NCI-H2029 treated with DMSO at 0.1 percent for 48 hours (cell line): ENCODE results near the gene ZDHHC14.

Source experiments
- DNase-seq: peaks from one replicate; lab custom pipeline; 2025; lab: John Stamatoyannopoulos, UW

ZDHHC14 gene

DNA sequence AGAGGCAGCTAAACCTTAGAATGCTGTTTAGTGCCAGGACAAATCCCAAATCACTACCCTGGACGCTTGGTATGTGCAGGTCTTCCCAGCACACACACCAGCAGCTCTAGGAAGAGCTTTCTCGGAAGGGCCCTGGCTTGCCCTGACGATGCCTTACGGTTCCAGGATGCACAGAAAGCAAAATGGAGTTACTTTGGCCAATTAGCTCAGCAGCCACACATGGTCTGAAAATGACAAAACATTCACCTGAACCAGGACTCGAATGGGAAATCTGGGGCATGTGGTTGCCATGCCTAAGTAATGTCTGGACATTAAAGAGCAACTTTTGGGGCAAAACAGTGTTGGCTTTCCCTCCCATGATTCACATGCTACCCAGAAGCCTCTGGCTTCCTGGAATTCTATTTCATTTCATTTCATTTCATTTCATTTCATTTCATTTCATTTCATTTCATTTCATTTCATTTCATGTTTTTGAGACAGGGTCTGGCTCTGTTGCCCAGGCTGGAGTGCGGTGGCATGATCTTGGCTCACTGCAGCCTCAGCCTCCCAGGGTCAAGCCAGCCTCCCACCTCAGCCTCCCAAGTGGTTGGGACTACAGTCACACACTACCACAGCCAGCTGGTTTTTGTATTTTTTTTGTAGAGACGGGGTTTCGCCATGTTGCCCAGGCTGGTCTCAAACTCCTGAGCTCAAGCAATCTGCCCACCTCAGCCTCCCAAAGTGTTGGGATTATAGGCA, 153.3 kb downstream of the ZDHHC14 start:
- DNase-seq, result no peak

DNA sequence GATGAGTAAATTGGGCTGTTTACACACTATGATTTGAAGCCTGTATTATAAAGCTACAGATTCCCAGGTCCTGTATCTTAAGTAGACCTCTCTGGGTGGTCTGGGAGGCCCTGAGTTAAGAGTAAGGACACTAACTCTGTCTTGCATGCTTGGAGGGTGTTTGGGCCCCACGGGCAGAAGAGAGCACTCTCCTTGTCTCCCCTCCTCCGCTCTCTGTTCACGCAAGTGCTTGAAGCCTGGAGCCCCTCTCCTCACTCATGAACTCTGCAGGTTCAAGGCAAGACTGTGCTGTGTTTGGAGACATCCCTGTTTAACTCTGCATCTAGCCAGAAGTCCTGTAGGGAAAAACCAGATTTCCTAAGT, 154.0 kb downstream of the ZDHHC14 start:
- no peak for DNase-seq

DNA sequence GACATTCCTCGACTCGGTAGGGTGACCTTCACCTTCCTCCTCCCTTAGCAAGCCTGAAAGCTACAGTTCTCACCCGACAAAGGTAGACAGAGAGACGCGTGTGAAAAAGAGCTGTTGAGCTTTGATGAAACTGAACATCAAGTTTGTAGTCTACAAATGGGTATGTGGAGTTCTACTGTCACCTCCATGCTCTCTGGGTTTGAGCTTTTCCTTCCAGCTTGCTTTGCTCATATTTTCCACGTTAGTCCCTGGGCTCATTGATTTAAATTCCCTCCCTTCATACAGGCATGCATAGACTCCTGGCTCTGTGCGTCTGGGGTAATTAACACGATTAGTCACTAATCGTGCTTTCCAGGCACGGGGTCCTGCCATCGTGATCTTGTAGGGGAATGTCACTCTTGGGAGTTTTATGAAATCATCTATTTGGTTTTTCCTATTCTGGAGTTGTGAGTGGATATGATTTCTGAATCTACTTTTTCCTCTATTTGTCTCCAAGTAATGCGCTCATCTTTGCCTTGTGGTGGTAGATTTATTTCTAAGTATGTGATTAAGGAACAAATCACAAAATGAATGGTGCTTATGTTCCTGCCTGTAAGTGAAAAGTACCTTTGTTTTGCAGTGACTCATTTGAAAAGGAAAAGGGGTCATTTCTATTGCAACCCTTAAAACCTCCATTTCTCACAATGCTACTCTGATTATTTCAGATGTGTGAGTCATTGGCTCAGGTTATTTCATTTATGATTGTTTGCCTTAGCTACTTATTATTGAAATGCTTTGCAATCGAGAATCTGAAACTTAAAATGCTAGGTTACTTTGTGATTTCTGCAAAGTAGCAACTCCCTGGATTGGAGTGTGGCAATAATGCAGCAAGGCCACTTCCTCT, 154.6 kb downstream of the ZDHHC14 start:
- no peak for DNase-seq

DNA sequence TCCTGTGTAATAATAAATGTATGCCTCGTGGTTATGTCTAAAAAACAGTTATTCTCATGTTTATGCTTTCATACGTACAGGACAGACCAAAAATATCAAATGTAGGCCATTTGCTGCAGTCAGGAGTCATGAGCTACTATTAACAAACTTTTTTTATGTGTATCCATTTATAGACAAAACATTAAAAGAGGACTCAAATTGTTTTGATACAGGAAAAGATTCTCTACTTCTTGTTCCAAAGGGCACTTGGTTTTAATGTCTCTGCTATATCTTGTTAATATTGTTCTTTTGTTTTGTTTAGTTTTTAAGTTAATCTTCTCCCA, 155.2 kb downstream of the ZDHHC14 start:
- no peak for DNase-seq

DNA sequence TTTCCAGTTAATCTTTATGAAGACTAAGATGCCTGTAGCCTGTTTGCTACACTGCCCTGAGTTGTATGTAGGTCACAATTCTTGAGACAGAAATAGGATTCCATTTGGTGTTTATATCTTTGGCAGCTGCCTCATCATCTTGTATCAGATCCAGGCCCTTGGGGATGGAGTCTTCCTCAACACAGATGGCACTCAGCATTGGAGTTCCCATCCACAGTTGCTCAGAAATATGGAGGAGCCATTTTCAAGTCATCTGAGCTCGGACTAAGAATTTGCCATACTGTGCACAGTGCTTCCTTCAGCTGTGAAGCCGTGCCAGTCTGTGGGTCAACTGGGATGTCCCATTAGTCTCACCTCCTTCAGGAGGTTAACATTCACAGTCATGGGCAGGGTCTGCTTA, 156.6 kb downstream of the ZDHHC14 start:
- no peak for DNase-seq

DNA sequence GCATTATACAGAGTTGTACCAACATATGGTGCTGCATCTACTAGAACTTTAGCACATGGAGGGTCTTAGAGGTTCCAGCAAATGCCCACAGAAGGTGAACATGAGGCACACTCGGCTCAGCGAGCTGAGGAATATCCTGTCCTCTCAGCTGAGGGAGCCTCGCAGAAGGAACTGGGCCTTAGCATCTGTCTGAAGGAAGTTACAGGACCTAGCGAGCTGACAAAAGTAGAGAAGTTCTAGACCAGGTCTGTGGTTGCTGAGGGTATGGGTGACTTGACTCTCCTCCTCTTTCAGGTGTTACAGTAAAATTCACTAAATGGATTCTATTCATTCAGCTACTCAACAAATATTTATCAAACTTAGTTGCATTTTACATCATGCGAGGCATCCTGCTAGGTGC, 157.2 kb downstream of the ZDHHC14 start:
- DNase-seq, result no peak

DNA sequence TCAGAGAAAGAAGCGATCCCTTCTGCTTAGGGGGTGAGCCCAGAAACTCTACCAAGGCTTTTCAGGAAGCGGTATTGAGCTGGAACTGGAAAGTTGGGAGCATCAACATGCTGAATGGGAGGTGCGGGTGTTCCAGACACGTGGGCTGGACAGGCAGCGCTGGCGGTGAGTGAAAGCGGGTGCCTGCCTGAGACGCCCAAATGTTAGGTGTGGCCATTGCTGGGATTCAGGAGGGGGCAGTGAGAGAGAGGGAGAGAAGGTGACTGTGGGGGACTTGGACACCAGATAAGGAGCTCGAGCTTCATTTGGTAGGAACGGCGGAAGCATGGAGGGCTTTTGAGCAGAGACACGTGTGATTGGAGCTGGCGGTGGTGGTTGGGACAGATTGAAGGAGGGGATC, 157.7 kb downstream of the ZDHHC14 start:
- DNase-seq, result no peak

DNA sequence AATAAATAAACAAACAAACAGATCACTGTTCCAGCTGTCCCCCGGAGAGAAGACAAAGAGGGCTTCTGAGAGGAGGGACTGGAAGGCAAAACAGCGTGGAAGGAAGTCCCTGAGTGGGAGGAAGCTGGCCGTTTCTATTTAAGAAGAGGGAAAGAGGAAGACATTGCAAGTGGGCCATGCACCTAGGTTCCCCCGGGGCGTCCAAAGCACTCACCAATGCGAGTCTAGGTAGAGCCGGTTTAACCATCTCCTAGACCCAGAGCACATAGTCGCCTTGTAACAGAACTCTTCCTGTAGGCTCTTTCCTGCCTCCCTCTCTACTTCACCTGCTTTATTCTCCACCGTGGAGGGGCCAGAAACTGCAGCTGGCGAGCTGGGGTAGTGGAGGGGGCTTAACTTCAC, 158.4 kb downstream of the ZDHHC14 start:
- no peak for DNase-seq

DNA sequence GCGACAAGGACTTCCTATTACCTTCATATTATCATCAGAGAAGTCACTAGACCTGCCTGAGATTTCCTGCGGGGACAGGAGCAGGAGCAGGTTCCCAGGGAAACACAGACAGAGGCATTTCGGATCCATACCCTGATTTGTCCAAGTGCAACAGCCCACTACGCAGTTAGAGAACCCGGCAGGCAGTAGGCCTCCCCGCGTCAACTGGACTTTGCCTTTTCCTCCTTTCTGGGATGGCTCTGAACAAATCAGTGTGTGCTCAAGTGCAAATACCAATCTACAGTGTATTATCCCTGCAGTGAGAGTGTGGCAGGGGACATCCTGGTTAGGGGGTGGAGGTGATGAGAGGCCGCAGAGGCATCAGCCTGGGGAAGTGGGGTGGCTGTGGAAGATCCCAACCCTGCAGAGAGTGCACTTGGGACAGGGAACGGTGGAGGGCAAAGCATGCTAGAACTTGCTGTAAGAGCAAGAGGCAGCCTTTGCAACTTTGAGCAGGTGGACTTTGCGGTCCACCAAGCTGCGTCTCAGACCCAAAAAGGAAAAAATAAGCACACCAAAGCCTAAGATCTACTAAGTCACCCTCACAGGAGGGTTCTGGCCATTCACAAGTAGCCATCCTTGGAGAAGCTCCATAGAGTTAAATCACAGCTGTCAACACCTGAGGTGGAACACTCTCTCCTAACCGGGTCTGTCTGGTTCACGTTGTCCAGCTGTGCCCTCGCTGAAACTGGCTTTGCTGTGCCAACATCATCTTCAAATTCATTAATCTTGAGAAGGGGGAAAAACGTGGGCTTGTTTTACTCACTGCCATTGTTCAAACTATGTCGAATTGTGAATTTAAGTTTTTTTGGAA, 159.1 kb downstream of the ZDHHC14 start:
- no peak for DNase-seq

DNA sequence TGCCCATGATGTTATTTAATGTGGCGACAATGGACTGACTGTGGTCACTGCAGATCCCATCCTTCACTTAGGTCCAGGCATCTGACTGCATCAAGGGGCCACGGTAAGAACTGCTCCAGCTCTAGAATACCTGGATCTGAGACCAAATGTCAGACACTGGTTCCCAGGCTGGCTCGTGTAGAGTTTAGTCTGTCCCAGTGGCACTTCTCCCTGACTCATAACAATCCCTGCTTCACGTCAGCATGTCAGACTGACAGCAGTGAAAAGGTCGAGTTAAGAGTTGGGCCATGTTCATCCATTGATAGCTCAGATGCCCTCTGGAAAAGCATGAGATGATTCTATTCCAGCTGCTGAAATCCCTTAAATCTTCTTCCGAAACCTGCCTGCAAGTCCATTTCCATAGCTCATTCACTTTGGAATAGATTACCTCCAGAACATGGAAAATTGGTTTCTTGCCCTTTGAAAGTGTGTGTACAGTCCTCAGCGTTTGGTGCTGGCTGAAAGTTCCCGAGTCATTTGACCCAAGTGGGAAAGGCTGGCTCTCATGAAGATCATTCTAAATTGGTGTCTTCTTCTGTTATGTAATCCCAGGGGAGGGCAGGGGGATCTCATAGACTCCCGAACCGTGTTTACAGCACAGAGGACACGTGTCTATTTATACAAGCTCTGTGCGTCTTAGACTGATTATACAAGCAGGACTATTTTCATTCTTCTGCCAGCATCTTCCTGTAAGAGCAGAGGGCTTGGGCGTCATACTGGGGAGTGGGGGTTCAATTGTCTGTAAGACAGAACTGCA, 160.8 kb downstream of the ZDHHC14 start:
- no peak for DNase-seq

DNA sequence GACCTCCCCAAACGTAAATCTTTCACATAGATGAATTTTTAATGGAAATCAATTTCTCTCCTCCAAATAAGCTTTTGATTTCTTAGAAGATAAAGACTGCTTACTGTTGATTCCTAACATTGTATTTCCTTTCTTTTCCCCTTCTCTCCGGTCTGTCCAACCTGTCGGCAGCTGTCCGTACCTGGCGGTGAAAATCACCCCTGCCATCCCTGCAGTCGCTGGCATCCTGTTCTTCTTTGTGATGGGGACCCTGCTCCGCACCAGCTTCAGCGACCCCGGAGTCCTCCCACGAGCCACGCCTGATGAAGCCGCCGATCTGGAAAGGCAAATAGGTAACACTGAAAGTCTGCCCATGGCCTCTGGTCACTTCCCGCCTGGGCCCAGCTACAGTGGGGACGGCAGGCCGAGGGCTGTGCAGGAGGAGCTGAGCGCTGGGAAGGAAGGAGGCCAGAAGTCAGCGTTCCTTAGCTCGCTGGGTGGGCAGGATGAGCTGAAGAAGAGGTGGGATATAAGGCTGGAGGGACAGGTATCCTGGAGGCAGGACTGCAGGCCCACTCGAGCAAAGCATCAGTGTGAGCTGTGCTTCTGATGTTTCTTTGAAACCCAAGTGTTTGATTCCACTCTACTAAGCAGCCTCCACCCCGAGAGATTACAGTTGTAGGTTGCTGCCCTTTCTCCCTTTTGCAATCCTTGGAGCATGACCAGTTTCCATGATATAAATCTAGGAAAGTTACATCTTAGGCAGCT, 161.6 kb downstream of the ZDHHC14 start:
- no peak for DNase-seq

DNA sequence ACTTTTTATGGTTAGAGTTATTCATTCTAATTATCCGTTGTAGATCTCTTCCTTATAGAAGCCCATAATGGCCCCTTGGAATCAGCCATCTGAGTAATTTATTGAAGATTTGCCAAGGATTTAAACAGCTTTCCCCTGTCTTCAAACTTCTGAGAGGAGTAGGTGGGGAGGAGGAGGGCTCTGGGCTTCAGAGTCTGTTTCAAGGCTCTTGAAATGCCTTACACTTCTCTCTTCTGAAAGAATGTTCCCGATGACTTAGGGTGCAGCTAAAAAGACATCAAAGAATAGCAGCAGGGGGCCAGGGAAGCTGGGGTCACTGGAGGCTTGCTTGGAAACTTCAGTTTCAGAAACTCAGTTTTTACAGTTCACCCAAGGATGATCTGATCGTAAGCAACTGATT, 165.3 kb downstream of the ZDHHC14 start:
- no peak for DNase-seq

DNA sequence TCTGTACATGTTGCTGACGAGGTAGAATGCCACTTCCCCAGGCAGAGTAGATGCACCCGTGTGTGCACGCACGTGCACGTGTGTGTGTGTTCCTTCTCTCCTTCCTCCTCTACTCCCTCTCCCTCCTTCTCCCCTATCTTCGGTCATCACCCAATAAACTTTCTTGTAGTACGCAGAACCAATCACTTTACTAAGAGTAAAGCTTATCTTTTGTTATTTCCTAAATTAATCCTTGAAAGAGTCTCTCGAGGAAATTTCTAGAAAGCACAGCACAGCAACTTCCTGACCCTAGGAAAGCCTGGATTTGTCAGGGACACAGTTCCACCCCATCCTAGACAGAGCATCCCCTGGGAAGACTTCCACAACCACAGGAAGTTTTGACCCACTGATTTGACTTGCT, 166.1 kb downstream of the ZDHHC14 start:
- DNase-seq, result no peak

DNA sequence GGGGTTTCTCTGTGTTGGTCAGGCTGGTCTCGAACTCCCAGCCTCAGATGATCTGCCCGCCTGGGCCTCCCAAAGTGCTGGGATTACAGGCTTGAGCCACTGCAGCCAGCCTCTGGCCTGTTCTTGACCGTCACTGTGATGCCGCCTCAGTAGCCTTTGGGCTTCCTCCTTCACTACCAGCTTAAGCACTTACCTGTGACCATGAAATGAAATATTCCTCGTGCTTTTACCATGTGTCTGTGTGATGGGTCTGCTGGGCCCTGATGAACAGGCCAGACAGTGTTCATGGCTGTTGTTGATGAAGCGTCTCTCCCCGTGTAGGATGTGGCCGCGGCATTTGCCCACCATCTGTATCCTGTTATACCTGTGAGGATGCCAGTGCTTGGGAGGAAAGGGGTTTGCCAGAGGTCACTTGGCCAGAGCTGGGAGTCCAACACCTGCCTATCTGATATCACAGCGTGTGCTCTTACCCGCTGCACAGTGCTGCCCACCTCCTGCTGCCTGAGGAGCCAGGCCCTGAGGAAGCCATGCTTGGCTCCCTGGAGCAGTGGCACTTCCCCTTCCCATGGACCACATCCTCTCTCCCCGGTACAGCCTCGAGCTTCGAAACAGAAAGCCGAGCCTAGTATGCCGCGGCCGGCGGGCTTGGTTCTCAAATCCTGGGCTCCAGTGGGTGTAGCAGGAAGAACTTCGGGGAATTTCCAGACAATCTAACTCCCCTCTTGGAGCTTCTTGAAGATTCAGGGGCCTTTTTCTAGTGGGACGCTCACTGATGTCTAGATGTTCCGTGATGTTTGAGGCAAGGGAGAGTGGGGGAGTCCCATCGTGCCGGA, 167.9 kb downstream of the ZDHHC14 start:
- DNase-seq, result no peak

DNA sequence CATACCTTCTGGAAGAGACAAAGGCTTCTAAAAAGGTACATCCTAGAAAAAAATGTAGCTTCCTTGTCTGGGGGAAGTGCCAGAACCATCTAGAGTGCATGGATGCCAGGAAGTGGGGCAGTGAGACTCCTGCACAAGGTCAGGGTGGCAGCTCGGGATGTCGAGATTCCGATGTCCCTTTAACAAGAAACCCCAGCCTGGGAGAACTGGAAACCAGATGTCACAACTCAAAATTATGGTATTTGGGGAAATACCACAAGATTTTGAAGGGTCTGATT, 168.4 kb downstream of the ZDHHC14 start:
- DNase-seq, result no peak

DNA sequence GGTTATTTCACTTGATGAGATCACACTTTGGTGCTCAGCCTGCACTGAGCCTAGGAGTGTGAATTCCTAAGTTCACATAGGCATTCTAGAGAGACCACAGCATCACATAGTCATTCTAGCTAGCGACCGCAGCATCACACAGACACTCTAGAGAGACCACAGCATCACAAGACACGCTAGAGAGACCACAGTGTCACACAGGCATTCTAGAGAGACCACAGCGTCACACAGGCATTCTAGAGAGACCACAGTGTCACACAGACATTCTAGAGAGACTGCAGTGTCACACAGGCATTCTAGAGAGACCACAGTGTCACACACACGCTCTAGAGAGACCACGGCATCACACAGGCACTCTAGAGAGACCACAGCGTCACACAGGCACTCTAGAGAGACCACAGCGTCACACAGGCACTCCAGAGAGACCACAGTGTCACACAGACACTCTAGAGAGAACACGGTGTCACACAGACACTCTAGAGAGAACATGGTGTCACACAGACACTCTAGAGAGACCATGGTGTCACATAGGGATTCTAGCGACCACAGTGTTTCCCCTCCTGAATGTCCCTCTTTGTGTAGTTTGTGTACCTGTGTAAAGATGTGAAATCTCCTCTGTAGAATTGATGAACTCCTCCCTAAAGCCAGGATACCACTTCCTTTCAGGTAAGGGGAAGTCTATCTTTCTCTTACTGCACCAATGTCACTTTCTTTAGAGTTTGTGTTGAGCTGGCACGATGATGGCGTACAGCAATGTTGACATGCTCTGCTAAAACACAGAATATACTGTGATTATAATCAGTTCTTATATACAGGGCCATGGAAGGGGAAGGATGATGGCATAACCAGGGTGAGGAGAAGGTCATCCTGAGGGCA, 169.4 kb downstream of the ZDHHC14 start:
- DNase-seq, result no peak

DNA sequence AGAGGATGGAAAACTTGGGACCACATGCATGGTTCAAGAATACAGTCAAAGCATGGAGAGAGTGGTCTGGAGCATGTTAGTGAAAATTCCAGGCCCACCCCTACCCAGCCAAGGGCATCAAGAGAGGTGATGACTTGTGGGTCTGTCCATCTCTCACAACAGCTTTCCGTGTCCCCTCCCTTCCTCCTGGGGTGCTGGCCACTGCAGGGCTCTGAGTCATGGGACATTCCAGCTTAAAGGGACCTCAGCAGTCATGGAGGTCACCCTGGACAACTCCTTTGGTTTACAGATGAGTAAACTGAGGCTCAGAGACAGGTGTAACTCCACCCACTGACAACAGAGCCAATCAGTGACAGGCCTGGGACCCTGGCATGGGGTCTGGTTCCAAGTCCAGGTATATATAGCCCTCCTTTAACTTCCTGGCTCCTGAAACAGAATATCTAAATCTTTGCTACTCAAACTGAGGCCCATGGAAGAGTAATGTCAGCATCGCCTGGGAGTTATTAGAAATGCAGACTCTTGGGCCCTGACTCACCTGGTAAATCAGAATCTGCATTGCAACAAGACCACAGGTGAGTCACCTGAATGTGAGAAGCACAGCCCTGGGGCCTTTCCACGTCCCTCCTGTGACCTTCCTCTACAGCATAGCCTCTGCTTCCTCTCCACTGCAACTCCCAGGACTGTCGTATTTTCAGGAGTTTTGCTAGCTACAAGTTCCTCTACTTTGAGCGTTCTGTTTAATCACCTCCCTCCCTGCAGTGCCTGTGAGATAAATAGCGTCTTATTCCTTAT, 170.2 kb downstream of the ZDHHC14 start:
- DNase-seq, result no peak

DNA sequence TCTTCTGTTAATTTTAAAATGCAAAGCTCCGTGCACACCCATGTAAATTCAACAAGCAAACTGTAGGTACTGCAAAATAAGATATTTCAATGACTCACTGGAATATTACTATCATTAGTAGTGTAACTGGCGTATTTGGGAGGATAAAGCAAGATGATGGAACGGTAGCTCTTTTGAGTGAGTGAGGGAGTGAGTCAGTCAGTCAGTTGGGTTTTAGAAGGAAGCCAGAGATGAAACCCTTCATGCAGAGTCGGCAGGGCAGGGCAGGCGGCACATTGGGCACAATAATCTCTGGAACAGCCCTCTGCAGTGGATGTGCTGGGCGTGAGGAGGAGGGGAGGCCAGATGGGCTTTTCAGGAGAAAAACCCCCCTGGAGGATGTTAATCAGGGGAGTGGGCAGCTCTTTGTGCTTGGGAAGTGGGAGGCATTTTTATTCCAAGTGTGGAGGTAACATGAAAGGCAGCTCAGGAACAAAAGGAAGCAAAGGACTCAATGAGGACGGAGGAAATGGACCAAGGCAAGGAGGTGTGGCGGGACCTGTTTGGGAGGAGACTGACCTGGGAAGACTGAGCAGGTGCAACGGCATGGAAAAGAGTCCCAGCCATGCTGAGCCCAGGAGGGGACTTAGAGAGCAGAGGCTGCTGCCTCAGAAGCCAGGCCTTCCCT, 171.2 kb downstream of the ZDHHC14 start:
- DNase-seq, result no peak
